Measurements from ENCODE around the gene STPG1.
"Not testable (repeated sequence)": the region's sequence is repeated elsewhere in the genome, so short reads cannot be mapped to it uniquely, and the experiment has no call there.

Gene STPG1

DNA sequence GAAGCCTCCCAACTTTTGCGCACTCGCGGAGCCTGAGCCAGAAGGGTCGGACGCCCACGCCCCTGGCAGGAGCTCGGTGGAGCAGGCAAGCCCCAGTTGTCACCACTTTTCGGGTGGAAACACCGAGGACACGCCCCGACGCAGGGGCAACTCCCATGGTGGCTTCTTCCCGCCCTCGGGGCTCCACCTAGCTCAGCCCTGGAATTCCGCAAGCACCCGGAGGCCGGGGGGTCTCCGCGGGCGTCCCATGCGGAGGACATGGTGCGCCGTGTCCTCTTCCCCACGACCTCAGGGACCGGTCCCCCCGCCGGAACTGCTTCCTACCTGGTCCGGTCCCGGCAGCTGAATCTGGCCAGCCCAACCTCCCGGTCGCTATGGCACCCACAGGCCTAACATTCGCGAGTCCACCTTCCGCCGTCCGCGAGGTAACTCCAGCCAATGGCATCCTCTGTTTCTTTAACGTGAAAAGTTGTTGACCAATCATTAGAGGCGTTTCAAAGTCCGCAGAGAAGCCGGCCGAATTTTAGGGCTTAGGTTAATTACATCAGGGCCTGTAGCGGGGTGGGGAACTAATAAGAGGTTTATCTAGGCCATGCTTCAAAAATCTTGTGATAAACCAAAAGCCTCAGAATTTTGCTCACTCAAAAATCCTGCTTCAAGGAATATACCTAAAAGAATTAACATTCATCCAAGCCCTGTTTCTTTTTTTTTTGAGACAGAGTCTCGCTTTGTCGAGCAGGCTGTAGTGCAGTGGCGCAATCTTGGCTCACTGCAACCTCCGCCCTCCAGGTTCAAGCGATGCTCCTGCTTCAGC, at the start of gene STPG1:
Gene STPG1, minus strand, starts transcription at position 433 of the 814 bp plus-strand sequence. CDS start 12,394 bp downstream, outside the sequence.
- 0 out of 2 replicates have a peak, but pooled peaks have one; percentile 14 for TF ChIP-seq POLR2A (IDR thresholded peaks at IDR 0.05; ENCODE audit: low read depth, low read length)
- FAIRE-seq (peak; percentile 87), DNase-seq (ENCODE audit: insufficient read length, low spot score) (peak; percentile 45)

GRCh38 chr1:24462128-24462527, 48.5 kb upstream of the STPG1 start:
- FAIRE-seq, result peak; percentile 78
- DNase-seq (ENCODE audit: insufficient read length, low spot score), result not testable (repeated sequence)

DNA sequence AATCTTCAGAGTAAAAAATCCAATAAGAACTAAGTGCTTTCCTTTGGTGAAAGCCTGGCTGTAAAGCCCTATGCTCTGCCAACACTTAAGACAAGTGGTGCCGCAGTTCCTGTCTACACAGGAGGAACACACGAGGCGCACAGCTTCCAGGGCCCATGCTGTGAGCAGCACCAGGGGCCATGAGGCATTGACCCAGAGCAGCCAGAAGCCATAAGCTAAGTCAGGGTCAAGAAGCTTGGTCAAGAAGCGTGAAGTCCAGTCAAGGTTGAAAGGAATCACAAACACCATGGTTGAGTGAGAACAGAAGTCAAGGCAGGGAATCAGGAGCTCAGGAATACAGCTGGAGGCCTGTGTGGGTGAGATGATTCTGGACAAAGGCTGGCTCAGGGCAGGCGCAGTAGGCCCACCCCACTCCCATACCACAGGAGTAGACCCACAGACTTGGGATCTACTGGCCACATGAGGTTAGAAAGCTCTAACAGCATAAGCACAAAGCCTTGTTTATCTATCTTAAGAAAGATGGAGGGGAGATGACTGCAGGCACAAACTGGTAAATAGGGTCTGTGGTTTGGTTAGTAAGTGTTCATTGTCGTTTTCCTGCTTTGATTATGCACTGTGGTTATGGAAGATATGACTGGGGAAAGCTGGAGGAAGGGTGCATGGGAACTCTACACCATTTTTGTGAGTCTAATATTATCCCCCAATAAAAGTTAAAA, 46.1 kb upstream of the STPG1 start:
- DNase-seq (ENCODE audit: insufficient read length, low spot score), result no peak
- FAIRE-seq, result no peak
- no peak for TF ChIP-seq POLR2A (IDR thresholded peaks at IDR 0.05; ENCODE audit: low read depth, low read length)

DNA sequence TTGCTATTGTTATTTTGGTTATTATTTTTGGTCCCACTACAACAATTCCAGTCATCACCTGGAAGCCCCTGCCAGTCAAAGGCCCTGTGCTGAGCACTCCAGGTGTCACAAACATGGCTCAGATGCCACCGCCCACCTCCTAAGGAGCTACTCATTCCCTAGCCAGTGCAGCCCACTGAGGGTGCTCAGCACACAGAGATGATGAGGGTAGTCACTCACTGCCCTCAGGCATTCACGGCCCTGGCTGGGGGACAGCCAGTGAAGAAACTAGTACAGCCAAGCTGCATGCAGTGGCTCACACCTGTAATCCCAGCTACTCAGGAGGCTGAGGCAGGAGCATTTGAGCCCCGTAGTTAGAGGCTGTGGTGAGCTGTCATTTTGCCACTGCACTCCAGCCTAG, 44.3 kb upstream of the STPG1 start:
- DNase-seq (ENCODE audit: insufficient read length, low spot score) (no peak), FAIRE-seq (no peak)
- TF ChIP-seq POLR2A (IDR thresholded peaks at IDR 0.05; ENCODE audit: low read depth, low read length), result no peak

GRCh38 chr1:24455272-24455671, 41.7 kb upstream of the STPG1 start:
- no peak for TF ChIP-seq POLR2A (IDR thresholded peaks at IDR 0.05; ENCODE audit: low read depth, low read length)
- no peak for DNase-seq (ENCODE audit: insufficient read length, low spot score)
- no peak for FAIRE-seq

DNA sequence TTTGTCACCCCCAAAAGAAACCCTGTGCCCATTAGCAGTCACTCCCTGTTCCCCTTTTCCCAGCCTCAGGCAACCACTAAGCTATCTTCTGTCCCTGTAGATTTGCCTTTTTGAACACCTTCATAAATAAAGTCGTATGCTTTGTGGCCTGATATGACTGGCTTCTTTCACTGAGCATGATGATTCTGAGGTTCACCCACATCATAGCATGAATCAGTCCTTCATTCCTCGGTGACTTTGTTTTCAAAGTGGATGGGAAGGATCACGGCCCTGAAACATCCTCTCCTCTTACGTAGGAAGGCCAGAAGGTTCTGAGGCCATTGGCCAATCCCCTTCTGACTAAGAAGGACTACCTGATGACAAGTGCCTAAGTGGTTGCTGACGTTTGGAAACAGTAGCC, 41.1 kb upstream of the STPG1 start:
- no peak for TF ChIP-seq POLR2A (IDR thresholded peaks at IDR 0.05; ENCODE audit: low read depth, low read length)
- DNase-seq (ENCODE audit: insufficient read length, low spot score) (no peak), FAIRE-seq (no peak)

DNA sequence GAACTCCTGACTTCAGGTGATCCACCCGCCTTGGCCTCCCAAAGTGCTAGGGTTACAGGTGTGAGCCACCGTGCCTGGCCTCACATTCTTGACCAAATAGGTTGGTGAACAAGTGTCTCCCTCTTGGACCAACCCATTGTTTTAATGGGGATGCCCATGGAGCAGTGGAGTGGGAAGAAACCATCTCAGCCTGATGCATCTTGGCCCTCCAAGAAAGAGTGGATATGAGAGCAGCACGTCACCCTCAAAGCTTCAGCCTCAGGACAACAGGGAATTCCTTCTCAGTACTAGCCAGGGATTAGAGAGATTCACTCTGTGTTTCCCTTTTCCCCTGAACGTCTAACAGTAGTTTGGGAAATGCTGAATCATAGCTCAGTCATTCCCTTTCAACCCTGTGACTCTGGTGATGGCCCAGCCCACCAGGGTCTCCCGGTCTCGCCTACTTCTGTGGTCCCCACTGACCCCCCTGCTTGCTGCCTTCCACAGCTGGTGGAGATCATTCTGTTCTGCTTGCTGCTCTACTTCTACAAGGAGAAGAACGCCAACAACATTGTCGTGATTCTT, 39.4 kb upstream of the STPG1 start:
- FAIRE-seq, result no peak
- DNase-seq (ENCODE audit: insufficient read length, low spot score), result no peak

GRCh38 chr1:24451746-24452145, 38.2 kb upstream of the STPG1 start:
- no peak for DNase-seq (ENCODE audit: insufficient read length, low spot score)
- FAIRE-seq, result no peak
- TF ChIP-seq POLR2A (IDR thresholded peaks at IDR 0.05; ENCODE audit: low read depth, low read length), result no peak

More for the DNA sequence above, 39.4 kb upstream of the STPG1 start:
- no peak for TF ChIP-seq POLR2A (IDR thresholded peaks at IDR 0.05; ENCODE audit: low read depth, low read length)

DNA sequence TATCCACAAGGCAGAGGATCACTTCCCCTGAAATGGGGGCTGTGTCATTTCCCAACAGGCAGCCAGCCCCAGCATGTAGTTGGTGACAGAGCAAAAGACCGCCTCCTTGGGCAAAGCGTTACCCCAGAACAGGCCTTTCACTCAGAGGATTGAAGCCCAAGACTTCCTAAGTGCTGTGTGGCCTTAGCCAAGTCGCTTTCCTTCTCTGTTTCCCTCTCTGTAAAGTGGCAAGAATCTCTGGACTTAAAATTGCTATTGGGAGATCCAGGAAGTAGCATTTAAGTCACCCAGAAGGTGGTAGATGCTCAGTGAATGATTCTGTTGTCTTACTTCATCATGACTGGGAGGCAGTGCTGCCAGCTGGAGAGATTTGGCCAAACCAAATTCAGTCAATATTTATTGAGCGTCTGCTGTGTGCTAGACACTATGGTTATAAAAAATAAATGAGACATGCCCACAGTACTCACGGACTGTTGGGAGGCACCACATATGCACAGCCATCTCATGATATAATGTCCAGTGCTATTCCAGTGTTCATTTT, 37.3 kb upstream of the STPG1 start:
- FAIRE-seq (no peak), DNase-seq (ENCODE audit: insufficient read length, low spot score) (no peak)
- no peak for TF ChIP-seq POLR2A (IDR thresholded peaks at IDR 0.05; ENCODE audit: low read depth, low read length)

- FAIRE-seq, result no peak
Measured at GRCh38 chr1:24450316-24450715, 36.7 kb upstream of the STPG1 start.

DNA sequence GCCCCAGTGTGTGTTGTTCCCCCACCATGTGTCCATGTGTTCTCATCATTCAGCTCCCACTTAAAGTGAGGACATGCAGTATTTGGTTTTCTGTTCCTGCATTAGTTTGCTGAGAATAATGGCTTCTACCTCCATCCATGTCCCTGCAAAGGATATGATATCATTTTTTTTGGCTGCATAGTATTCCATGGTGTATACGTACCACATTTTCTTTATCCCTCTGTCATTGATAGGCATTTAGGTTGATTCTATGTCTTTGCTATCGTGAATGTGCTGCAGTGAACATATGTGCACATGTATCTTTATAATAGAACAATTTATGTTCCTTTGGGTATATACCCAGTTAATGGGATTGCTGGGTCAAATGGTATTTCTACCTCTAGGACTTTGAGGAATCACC, 32.9 kb upstream of the STPG1 start:
- not testable (repeated sequence) for DNase-seq (ENCODE audit: insufficient read length, low spot score); FAIRE-seq

More at GRCh38 chr1:24450316-24450715, 36.7 kb upstream of the STPG1 start:
- DNase-seq (ENCODE audit: insufficient read length, low spot score), result no peak
- TF ChIP-seq POLR2A (IDR thresholded peaks at IDR 0.05; ENCODE audit: low read depth, low read length), result no peak

DNA sequence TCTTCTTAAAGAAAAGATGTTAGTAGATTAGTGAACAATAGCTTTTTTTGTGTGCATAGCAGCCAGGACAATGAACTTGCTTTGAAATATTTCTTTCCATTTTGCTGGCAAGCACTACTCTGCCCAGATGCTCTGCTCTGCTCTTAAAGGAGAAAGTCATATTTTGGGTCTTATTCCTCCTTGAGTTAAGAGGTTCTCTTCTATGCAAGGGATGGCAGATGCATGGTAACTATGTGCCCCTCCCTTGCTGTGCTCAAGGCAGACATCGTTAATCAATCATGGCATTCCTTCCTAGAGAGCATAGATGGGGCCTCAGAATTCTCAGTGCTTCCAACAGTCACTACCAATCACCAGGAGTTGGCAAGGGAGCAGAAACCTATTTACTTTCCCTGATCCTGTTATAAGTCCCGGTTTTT, 29.7 kb upstream of the STPG1 start:
- DNase-seq (ENCODE audit: insufficient read length, low spot score) (no peak), FAIRE-seq (no peak)
- TF ChIP-seq POLR2A (IDR thresholded peaks at IDR 0.05; ENCODE audit: low read depth, low read length), result no peak

- FAIRE-seq (no peak), DNase-seq (ENCODE audit: insufficient read length, low spot score) (no peak)
- no peak for TF ChIP-seq POLR2A (IDR thresholded peaks at IDR 0.05; ENCODE audit: low read depth, low read length)
Measured at GRCh38 chr1:24442764-24443163, 29.2 kb upstream of the STPG1 start.

GRCh38 chr1:24441996-24442668, 28.6 kb upstream of the STPG1 start:
- TF ChIP-seq POLR2A (IDR thresholded peaks at IDR 0.05; ENCODE audit: low read depth, low read length), result no peak
- FAIRE-seq (no peak), DNase-seq (ENCODE audit: insufficient read length, low spot score) (no peak)
